ENCODE data around the gene TMEM131. TPM values are rescaled to one million over a fixed set of nuclear protein-coding genes. Genes with fewer than 3 reads are reported as not detected.

TMEM131 gene
- total and polyA plus RNA-seq, 2 of the 8 experiments (the other 6 are each of a cell fraction or from before 2014, with no cell fraction given): 9.7 to 22.9 TPM

GRCh38 chr2:97707362-97708047 is 288.2 kb downstream of the TMEM131 start (continued):
- TF ChIP-seq YY1 (IDR thresholded peaks at IDR 0.05; ENCODE audit: low read depth, low read length) (no peak), ZNF274 (IDR thresholded peaks at IDR 0.05; ENCODE audit: borderline replicate concordance, extremely low read depth, low read length) (no peak), TCF12 (IDR thresholded peaks at IDR 0.05; ENCODE audit: low read depth, low read length) (no peak)

All from H1 (cell line).